Endothelial cell of umbilical vein (primary cell): ENCODE data around the gene MGLL.

ENCODE experiments used
- EZH2 ChIP-seq: IDR thresholded peaks from 2 replicates; pipeline ENCODE4 v1.6.1; 2012; ENCODE audit warnings: borderline replicate concordance, low read depth, mild to moderate bottlenecking, moderate library complexity, low read length, inconsistent platforms; ENCODE audit not compliant: severe bottlenecking
- POLR2A ChIP-seq: IDR thresholded peaks from 2 replicates; pipeline ENCODE4 v1.6.1; 2012; ENCODE audit warnings: low read depth, mild to moderate bottlenecking, control low read depth, low read length
- POLR2AphosphoS5 ChIP-seq: IDR thresholded peaks from 2 replicates; pipeline ENCODE4 v1.6.1; 2012; ENCODE audit warnings: low read depth, mild to moderate bottlenecking, control low read depth, low read length, moderate library complexity; ENCODE audit not compliant: insufficient read depth
- TF ChIP-seq, protein P1 (sequence below), 2 donors: IDR thresholded peaks; 1 replicate in 1 of 2; 2 replicates in 1 of 2; pipeline ENCODE4 v1.5.1; 2011; ENCODE audit warnings: low read length in 2 of 2, mild to moderate bottlenecking in 2 of 2, moderate library complexity in 2 of 2, control low read depth in 1 of 2, inconsistent platforms in 1 of 2, low read depth in 1 of 2; ENCODE audit not compliant: insufficient read depth in 1 of 2; ENCODE audit errors: extremely low read depth in 1 of 2
- TF ChIP-seq, protein P2 (sequence below): IDR thresholded peaks from 2 replicates; pipeline ENCODE4 v1.6.1; 2011; ENCODE audit not compliant: insufficient read depth, insufficient read length

DNA sequence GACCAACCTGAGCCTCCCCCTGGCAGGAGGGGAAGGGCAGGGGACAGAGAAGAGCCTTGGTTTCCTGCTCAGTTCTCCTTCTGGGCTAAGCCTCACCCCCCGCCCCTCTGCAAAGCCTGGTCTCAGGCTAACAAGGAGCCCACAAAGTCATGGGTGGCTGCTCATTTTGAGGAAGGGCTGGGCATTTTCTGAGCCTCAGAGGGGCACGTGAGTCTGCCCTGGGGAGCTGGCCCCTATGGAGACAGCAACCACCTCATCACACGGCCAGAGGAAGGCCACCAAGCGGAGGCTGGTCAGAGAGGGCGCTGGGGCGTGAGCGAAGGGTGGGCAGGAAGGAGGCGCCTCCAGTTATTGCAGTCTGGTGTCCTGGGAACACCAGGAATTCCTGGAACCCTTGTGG lies 130.8 kb downstream of the MGLL start:
- TF ChIP-seq, protein P1, sequence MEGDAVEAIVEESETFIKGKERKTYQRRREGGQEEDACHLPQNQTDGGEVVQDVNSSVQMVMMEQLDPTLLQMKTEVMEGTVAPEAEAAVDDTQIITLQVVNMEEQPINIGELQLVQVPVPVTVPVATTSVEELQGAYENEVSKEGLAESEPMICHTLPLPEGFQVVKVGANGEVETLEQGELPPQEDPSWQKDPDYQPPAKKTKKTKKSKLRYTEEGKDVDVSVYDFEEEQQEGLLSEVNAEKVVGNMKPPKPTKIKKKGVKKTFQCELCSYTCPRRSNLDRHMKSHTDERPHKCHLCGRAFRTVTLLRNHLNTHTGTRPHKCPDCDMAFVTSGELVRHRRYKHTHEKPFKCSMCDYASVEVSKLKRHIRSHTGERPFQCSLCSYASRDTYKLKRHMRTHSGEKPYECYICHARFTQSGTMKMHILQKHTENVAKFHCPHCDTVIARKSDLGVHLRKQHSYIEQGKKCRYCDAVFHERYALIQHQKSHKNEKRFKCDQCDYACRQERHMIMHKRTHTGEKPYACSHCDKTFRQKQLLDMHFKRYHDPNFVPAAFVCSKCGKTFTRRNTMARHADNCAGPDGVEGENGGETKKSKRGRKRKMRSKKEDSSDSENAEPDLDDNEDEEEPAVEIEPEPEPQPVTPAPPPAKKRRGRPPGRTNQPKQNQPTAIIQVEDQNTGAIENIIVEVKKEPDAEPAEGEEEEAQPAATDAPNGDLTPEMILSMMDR (IDR thresholded peaks at IDR 0.05; ENCODE audit: extremely low read depth in 1 of 2, insufficient read depth in 1 of 2, low read depth in 1 of 2, low read length in 2 of 2): no peak
- TF ChIP-seq POLR2A (no peak), EZH2 (no peak), POLR2AphosphoS5 (no peak)
- TF ChIP-seq, protein P2, sequence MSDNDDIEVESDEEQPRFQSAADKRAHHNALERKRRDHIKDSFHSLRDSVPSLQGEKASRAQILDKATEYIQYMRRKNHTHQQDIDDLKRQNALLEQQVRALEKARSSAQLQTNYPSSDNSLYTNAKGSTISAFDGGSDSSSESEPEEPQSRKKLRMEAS: no peak
